Fibroblast of skin of back (primary cell): ENCODE measurements around the gene ATP2A1.
"Not testable (repeated sequence)": the region's sequence is repeated elsewhere in the genome, so short reads cannot be mapped to it uniquely, and the experiment has no call there.

Source experiments
- DNase-seq: peaks from one replicate; pipeline ENCODE4 v3.0.0-alpha.2; 2013

Gene ATP2A1

GRCh38 chr16:28882551-28883160 is 4.4 kb downstream of the ATP2A1 start:
- no peak for DNase-seq

GRCh38 chr16:28883221-28883996 is 5.1 kb downstream of the ATP2A1 start:
- DNase-seq = no peak

GRCh38 chr16:28884045-28884444 is 5.8 kb downstream of the ATP2A1 start:
- DNase-seq = no peak

- no peak for DNase-seq
These were observed 8.7 kb downstream of the ATP2A1 start for GRCh38 chr16:28886945-28887344.

GRCh38 chr16:28890355-28890754 is 12.1 kb downstream of the ATP2A1 start:
- DNase-seq = not testable (repeated sequence)

- DNase-seq = no peak
These were observed 13.9 kb downstream of the ATP2A1 start for GRCh38 chr16:28891964-28892890.

GRCh38 chr16:28893291-28893690 is 15.0 kb downstream of the ATP2A1 start:
- no peak for DNase-seq

- no peak for DNase-seq
These were observed 17.3 kb downstream of the ATP2A1 start for GRCh38 chr16:28895609-28896008.

- no peak for DNase-seq
These were observed 19.5 kb downstream of the ATP2A1 start for GRCh38 chr16:28897826-28898225.

GRCh38 chr16:28898266-28898665 is 20.0 kb downstream of the ATP2A1 start:
- no peak for DNase-seq

- DNase-seq = no peak
These were observed 20.7 kb downstream of the ATP2A1 start for GRCh38 chr16:28898942-28899341.

- no peak for DNase-seq
These were observed 21.7 kb downstream of the ATP2A1 start for GRCh38 chr16:28899882-28900590.

GRCh38 chr16:28900601-28901000 is 22.3 kb downstream of the ATP2A1 start:
- no peak for DNase-seq

GRCh38 chr16:28901862-28902261 is 23.6 kb downstream of the ATP2A1 start:
- no peak for DNase-seq

- no peak for DNase-seq
These were observed 24.6 kb downstream of the ATP2A1 start for GRCh38 chr16:28902909-28903308.

GRCh38 chr16:28903344-28904042 is 25.2 kb downstream of the ATP2A1 start:
- no peak for DNase-seq

- no peak for DNase-seq
These were observed 26.1 kb downstream of the ATP2A1 start for GRCh38 chr16:28904363-28904762.

- no peak for DNase-seq
These were observed 26.5 kb downstream of the ATP2A1 start for GRCh38 chr16:28904828-28905227.

GRCh38 chr16:28905229-28905754 is 27.0 kb downstream of the ATP2A1 start:
- no peak for DNase-seq

GRCh38 chr16:28905800-28906372 is 27.6 kb downstream of the ATP2A1 start:
- no peak for DNase-seq
